ENCODE data around the gene AGO3.

The AGO3 gene

DNA sequence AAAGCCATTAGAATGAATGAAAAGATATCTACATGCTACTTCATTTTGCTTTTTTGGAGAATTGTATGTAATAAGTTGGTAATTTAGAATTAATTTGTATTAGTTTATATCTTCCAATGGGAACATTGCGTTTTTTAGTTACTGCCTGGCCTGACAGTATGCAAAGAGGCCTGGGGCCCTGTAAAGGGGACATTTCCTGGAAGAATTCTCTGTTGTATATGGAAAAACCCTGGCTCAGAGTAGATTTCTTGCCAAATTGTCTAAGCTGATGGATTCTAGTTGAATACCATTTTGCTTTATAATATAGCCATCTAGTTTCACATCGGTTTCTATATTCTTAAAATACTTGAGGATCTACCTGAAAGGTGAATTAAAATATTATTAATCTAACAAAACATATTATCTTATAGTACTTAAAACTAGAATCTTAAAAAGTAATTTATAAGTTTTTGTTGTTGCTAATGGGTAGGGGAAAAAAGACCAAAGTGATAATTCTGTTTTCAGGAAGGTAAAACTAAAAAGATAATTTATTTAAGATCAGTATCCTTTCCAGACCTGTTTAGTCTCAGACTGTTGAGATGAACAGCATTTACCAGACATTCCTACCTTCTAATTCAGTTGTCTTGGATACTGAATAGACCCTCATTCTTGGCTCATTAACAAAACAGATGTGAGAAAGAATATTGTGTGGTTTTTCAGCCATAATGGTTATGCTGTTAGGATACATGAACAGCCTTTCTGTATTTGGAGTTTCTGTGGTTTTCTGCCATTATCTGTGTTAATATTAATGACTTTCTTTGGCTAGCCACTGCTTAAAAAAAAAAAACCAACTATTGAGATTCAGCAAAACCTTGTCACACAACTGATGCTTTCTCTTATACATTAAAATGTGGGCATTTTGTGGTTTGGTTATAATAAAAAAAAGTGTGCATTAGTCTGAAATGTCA, 4.8 kb downstream of the AGO3 start:
- TF ChIP-seq, protein P1, sequence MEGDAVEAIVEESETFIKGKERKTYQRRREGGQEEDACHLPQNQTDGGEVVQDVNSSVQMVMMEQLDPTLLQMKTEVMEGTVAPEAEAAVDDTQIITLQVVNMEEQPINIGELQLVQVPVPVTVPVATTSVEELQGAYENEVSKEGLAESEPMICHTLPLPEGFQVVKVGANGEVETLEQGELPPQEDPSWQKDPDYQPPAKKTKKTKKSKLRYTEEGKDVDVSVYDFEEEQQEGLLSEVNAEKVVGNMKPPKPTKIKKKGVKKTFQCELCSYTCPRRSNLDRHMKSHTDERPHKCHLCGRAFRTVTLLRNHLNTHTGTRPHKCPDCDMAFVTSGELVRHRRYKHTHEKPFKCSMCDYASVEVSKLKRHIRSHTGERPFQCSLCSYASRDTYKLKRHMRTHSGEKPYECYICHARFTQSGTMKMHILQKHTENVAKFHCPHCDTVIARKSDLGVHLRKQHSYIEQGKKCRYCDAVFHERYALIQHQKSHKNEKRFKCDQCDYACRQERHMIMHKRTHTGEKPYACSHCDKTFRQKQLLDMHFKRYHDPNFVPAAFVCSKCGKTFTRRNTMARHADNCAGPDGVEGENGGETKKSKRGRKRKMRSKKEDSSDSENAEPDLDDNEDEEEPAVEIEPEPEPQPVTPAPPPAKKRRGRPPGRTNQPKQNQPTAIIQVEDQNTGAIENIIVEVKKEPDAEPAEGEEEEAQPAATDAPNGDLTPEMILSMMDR (IDR thresholded peaks at IDR 0.05; ENCODE audit: extremely low read depth, missing control alignments), result no peak
- DNase-seq (ENCODE audit: low spot score), result no peak

- TF ChIP-seq, protein P1 (IDR thresholded peaks at IDR 0.05; ENCODE audit: extremely low read depth, missing control alignments), result no peak
- no peak for DNase-seq (ENCODE audit: low spot score)
These were observed 5.9 kb downstream of the AGO3 start for GRCh38 chr1:35936838-35937237.

DNA sequence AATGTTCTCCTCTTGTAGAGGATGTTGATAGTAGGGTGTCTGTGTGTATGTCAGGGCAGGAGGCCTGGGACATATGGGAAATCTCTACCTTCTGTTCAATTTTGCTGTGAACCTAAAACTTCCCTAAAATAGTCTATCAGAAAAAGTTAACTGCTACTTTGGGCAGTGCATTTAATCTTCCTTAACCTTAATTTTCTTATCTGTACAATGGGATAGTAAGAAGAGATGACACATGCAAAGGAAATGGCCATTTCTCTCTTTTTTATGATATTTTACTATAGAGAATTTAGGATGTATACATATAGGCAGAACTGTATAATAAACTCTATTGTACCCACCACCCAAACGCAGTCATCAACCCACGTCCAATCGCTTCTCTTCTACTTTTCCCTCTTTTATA, 8.6 kb downstream of the AGO3 start:
- TF ChIP-seq, protein P1 (IDR thresholded peaks at IDR 0.05; ENCODE audit: extremely low read depth, missing control alignments), result no peak
- DNase-seq (ENCODE audit: low spot score), result no peak

DNA sequence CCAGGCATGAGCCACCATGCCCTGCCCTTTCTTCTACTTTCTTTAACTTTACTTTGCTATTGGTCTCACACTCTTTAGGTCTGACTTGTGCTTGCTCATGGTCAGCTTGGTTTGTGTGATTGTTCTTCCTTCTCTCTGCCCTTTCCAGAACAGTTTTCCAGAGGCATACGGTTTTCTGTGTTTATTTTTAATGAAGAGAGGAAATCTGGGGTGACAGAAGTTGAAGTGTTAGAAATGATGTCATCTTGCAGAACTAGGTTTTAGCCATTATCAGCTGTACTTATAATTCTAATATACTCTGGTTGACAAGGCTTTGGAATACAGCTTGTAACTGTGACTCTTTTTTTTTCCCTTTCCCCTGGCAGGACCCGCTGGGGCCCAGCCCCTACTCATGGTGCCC, 14.4 kb downstream of the AGO3 start:
- DNase-seq (ENCODE audit: low spot score), result no peak
- TF ChIP-seq, protein P1 (IDR thresholded peaks at IDR 0.05; ENCODE audit: extremely low read depth, missing control alignments), result no peak

- no peak for DNase-seq (ENCODE audit: low spot score)
- TF ChIP-seq, protein P1 (IDR thresholded peaks at IDR 0.05; ENCODE audit: extremely low read depth, missing control alignments), result no peak
These were observed 16.6 kb downstream of the AGO3 start for GRCh38 chr1:35947547-35947946.

DNA sequence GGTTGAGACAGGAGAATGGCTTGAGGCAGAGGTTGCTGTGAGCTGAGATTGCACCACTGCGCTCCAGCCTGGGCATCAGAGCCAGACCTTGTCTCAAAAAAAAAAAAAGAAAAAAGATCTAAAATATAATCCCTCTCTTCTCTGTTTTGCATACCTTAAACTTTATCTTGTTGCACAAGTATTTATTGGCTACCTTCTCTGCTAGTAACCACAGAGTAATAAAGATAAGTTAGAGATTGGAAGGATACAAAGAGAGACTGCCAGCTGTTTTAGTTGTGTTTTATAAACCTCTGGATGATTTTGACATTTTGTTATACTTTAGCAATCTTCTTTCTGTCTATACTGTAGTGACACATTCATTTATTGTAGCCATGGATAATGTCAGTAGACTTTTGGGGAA, 27.7 kb downstream of the AGO3 start:
- DNase-seq (ENCODE audit: low spot score), result no peak

DNA sequence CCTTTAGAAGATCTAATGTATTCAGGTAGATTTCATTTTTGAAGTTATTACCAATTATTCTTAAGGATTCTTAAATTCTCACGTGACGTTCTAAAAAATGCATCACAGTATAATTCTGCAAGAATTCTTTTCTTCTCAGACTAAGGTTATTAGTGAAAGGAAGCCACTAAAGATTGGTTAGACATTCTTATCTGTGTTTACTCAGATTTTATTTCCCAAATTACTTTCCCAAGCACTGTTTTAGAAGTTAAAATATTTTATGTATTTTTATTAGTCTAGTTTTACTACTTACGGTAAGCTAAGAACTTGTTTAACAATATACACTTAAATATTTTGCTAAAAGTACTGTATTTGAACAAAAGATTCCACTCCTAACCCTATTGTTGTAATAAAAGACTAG, 28.4 kb downstream of the AGO3 start:
- TF ChIP-seq, protein P1 (IDR thresholded peaks at IDR 0.05; ENCODE audit: extremely low read depth, missing control alignments), result no peak
- no peak for DNase-seq (ENCODE audit: low spot score)

More for the DNA sequence above, 27.7 kb downstream of the AGO3 start:
- TF ChIP-seq, protein P1 (IDR thresholded peaks at IDR 0.05; ENCODE audit: extremely low read depth, missing control alignments), result no peak

All from GM20000 (cell line).